A673 (cell line): ENCODE results near the gene COL4A3. TPM values are rescaled to one million over a fixed set of nuclear protein-coding genes. Genes with fewer than 3 reads are reported as not detected.

Experiments used
- BruUV-seq: library from RNA; stranded (reverse); fragments of 400-500 nt; replicated peaks from 2 replicates; lab custom pipeline; 2021; lab: Mats Ljungman, UMichigan
- CTCF ChIA-PET: fragments of 300-600 bp; sonication (Branson Sonifier 250); formaldehyde crosslinking; loops from one replicate; lab custom pipeline; 2022; ENCODE audit warnings: antibody characterized with exemption; lab: Charles Lee
- POLR2A ChIA-PET: fragments of 300-600 bp; sonication (Branson Sonifier 250); formaldehyde crosslinking; loops from one replicate; lab custom pipeline; 2022; ENCODE audit warnings: antibody characterized with exemption; ENCODE audit not compliant: low non-redundant PET; lab: Charles Lee
- DNase-seq: peaks from one replicate; pipeline ENCODE4 v3.0.0-alpha.2; 2015; ENCODE audit warnings: low spot score
- H3K27ac ChIP-seq: fragments of 200-600 bp; sonication (generic); 2 replicates; pipeline ENCODE4 v1.5.1; 2016; ENCODE audit warnings: mixed run types, low read depth, mild to moderate bottlenecking, mixed read lengths, antibody characterized with exemption, low read length; ENCODE audit not compliant: poor library complexity, severe bottlenecking
- H3K27me3 ChIP-seq: fragments of 200-600 bp; sonication (generic); replicated peaks from 2 replicates; pipeline ENCODE4 v1.6.1; 2017; ENCODE audit warnings: mixed run types, low read depth, mild to moderate bottlenecking, mixed read lengths, antibody characterized with exemption, low read length; ENCODE audit not compliant: insufficient read depth, poor library complexity
- H3K36me3 ChIP-seq: fragments of 200-600 bp; sonication (generic); 2 replicates; pipeline ENCODE4 v1.6.1; 2016; ENCODE audit warnings: mixed run types, mild to moderate bottlenecking, mixed read lengths, antibody characterized with exemption, low read length; ENCODE audit not compliant: insufficient read depth, poor library complexity, severe bottlenecking
- H3K4me1 ChIP-seq: fragments of 200-600 bp; sonication (generic); 2 replicates; pipeline ENCODE4 v1.6.1; 2017; ENCODE audit warnings: mixed run types, mild to moderate bottlenecking, mixed read lengths, antibody characterized with exemption, low read length; ENCODE audit not compliant: insufficient read depth, poor library complexity, severe bottlenecking
- H3K4me3 ChIP-seq: fragments of 200-600 bp; sonication (generic); 2 replicates; pipeline ENCODE4 v1.5.1; 2016; ENCODE audit warnings: low read depth, mixed run types, mild to moderate bottlenecking, mixed read lengths, low read length; ENCODE audit not compliant: poor library complexity, severe bottlenecking
- H3K9me3 ChIP-seq: fragments of 200-600 bp; sonication (generic); 2 replicates; pipeline ENCODE4 v1.6.1; 2016; ENCODE audit warnings: mixed run types, low read depth, mild to moderate bottlenecking, mixed read lengths, antibody characterized with exemption, low read length; ENCODE audit not compliant: poor library complexity, severe bottlenecking
- EZH2 ChIP-seq: fragments of 200-600 bp; sonication (generic); IDR thresholded peaks from 2 replicates; pipeline ENCODE4 v1.6.1; 2017; ENCODE audit warnings: borderline replicate concordance, low read depth, mild to moderate bottlenecking, mixed read lengths, antibody characterized with exemption, low read length; ENCODE audit not compliant: poor library complexity, severe bottlenecking
- intact Hi-C: fragments of 100-400 bp; cut with micrococcal nuclease; formaldehyde crosslinking; loops from one replicate; pipeline ENCODE4 v1.10.0; 2022; ENCODE audit not compliant: unreplicated experiment
- total RNA-seq: library from RNA; stranded (reverse); gene quantifications from 2 replicates; pipeline ENCODE4 v1.2.3, GENCODE V29; 2021
- TF ChIP-seq, protein P1 (sequence below): fragments of 300-800, 200-600 bp; sonication (generic); conservative IDR thresholded peaks from 2 replicates; pipeline ENCODE4 v1.5.1; 2017; ENCODE audit warnings: low read depth, mild to moderate bottlenecking, antibody characterized with exemption, low read length, moderate library complexity, mixed read lengths

COL4A3 gene
- total RNA-seq, 1 experiment from 2014 or later: not detected

DNA sequence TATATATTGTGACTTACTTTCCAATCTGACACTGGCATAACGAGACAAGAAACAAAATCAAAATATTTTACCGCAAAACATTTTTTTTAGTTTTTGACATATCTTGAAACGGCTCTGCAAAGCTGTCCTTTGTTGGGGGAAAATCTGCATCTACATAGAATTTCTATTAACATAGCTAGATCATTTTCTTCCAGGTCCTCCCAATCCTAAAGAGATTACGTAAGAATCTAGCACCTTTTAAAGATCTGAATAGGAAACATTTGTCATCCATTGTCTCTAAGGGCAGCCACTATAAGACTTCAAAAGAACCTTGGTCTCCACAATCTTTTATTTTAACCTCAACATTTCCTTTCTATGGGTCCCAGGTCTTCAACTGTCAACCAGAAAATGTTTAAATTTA, 159.4 kb downstream of the COL4A3 start:
- no peaks in the 10 kb centered on the region for H3K27me3 ChIP-seq
- TF ChIP-seq EZH2: no peak
- TF ChIP-seq, protein P1, sequence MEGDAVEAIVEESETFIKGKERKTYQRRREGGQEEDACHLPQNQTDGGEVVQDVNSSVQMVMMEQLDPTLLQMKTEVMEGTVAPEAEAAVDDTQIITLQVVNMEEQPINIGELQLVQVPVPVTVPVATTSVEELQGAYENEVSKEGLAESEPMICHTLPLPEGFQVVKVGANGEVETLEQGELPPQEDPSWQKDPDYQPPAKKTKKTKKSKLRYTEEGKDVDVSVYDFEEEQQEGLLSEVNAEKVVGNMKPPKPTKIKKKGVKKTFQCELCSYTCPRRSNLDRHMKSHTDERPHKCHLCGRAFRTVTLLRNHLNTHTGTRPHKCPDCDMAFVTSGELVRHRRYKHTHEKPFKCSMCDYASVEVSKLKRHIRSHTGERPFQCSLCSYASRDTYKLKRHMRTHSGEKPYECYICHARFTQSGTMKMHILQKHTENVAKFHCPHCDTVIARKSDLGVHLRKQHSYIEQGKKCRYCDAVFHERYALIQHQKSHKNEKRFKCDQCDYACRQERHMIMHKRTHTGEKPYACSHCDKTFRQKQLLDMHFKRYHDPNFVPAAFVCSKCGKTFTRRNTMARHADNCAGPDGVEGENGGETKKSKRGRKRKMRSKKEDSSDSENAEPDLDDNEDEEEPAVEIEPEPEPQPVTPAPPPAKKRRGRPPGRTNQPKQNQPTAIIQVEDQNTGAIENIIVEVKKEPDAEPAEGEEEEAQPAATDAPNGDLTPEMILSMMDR: no peak
- DNase-seq: no peak
- no peak overlapping the region for H3K27ac ChIP-seq
- BruUV-seq: no TSS peak
- ChIA-PET CTCF (no interaction called here), POLR2A (no interaction called here)
- intact Hi-C loops: no loop called here
- H3K9me3 ChIP-seq: peaks cover 5% of the 10 kb centered on the region
- H3K36me3 ChIP-seq: no peaks in the 10 kb centered on the region
- H3K4me3 ChIP-seq: no peak overlapping the region
- H3K4me1 ChIP-seq: peaks cover 27% of the 10 kb centered on the region

DNA sequence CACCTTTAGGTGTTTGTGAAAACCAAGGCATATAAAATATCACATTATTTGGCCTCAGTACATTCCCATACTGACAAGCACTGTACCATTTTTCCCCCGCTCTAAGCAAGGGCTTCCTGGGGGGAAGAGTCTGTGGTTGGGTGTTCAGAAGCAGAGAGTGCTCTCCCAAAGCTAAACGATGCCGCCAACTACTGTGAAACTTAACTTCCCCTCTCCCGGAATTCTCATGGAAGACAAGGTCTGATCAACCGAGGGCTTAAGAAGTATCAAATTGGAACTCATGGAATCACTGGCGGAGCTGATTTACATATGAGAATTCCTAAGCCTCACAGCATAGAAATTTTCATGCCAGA, 160.2 kb downstream of the COL4A3 start:
- Histone ChIP-seq H3K36me3 (peaks cover under 1% of the 10 kb centered on the region), H3K4me1 (peaks cover 33% of the 10 kb centered on the region), H3K4me3 (peak overlapping the region; percentile 87), H3K27me3 (no peaks in the 10 kb centered on the region), H3K27ac (peak overlapping the region; percentile 96), H3K9me3 (peaks cover 5% of the 10 kb centered on the region)
- TSS peak; percentile 88 for BruUV-seq
- POLR2A ChIA-PET: interaction anchor here (0.7 kb wide), 1 partner anchor 769 kb away, joined by 3 read pairs; no protein-coding TSS in a partner anchor
- DNase-seq: no peak
- TF ChIP-seq, protein P1: no peak
- no peak for TF ChIP-seq EZH2
- CTCF ChIA-PET: no interaction called here
- intact Hi-C loops: no loop called here

DNA sequence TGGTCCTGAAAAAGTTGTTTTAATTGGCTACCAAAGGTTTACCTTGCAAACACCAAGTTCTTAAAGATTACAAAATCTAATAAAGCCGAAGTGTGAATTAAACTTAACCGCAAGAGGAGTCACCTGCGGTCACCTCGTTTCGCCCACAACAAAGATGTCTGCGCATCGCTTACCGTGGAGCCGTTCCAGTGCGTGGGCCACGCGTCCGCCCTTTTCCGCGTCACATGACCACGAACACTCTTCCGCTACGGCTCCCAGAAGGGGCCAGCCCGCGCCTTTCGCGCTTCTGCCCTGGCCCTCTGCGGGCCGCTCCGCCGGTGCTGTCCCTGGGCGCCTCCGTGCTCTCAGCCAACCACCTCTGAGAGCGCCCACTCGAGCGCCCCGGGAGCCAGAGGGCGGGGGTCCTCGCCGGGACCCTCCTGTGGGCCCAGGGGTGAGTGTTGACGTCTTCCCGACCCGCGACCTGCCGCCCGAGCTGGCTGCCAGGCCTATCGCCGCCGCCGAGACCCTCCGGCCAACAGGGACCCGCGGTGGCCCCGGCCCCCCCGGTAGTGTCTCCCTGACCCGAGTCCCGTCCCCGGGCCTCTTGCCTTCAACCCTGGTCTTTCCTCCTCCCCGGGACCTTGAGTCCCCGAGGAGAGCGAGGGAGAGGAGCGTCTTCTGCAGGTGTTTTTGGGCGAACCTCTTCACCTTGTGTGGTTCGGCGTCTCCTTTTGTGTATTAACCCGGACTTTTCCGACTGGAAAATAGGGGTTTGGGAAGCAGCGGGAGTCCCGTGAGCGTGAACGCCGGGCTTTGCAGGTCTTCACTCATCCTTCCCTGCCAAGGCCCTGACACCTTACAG, 160.8 kb downstream of the COL4A3 start, which contains the start of gene MFF:
Gene MFF, plus strand, starts transcription at position 257 of the 844 bp plus-strand sequence. CDS start 5,415 bp downstream, outside the sequence.
- Histone ChIP-seq H3K27ac (peak within 1 kb of the TSS; percentile 96), H3K9me3 (peaks cover 5% of the 10 kb centered on the region), H3K4me1 (peaks cover 33% of the 10 kb centered on the region), H3K27me3 (no peaks in the 10 kb centered on the region), H3K36me3 (peaks cover 6% of the 10 kb centered on the region), H3K4me3 (peak within 1 kb of the TSS; percentile 87)
- BruUV-seq: no TSS peak
- ChIA-PET CTCF (no interaction called here), POLR2A (interaction anchor here (0.7 kb wide), 1 partner anchor 770 kb away, joined by 3 read pairs; no protein-coding TSS in a partner anchor)
- TF ChIP-seq EZH2: no peak
- TF ChIP-seq, protein P1: peak; percentile 27; the same call in 1 of the 2 replicates
- intact Hi-C loops: no loop called here
- DNase-seq: peak; percentile 96
